Adrenal gland (tissue), 12 donors: ENCODE results near the gene PTGS1. TPM values are rescaled to one million over a fixed set of nuclear protein-coding genes. Genes with fewer than 3 reads are reported as not detected.
"Not testable (repeated sequence)": the region's sequence is repeated elsewhere in the genome, so short reads cannot be mapped to it uniquely, and the experiment has no call there.

Experiments
- DNase-seq, 7 donors: peaks; one replicate each; pipeline ENCODE4 v3.0.0-alpha.2; 2019 to 2020
- H3K27ac ChIP-seq, 5 donors: fragments of 200-600 bp; sonication (generic) in 4 of 5; 1 replicate in 3 of 5; 2 replicates in 2 of 5; pipeline versions ENCODE4 v1.5.1 to v1.8.0; 2016 to 2020; ENCODE audit warnings: mild to moderate bottlenecking in 1 of 5
- H3K27me3 ChIP-seq: fragments of 200-600 bp; 2 replicates; pipeline ENCODE4 v1.8.0; 2021
- H3K36me3 ChIP-seq, 2 donors: fragments of 200-600 bp; replicated peaks in 1 of 2; 1 replicate in 1 of 2; 2 replicates in 1 of 2; pipeline versions ENCODE4 v1.5.1 to v1.8.0; 2018 to 2022
- H3K4me1 ChIP-seq, 2 donors: fragments of 200-600 bp; replicated peaks in 1 of 2; 1 replicate in 1 of 2; 2 replicates in 1 of 2; pipeline versions ENCODE4 v1.5.1 to v1.8.0; 2018 to 2021
- H3K4me3 ChIP-seq, 4 donors: fragments of 200-600 bp; sonication (generic) in 3 of 4; one replicate each; pipeline ENCODE4 v1.5.1; 2016 to 2018
- H3K9me3 ChIP-seq, 3 donors: fragments of 200-600 bp; sonication (generic) in 1 of 3; replicated peaks in 1 of 3; 1 replicate in 2 of 3; 2 replicates in 1 of 3; pipeline versions ENCODE4 v1.5.1 to v1.8.0; 2016 to 2021
- POLR2A ChIP-seq, 2 donors: fragments of 450-650 bp; IDR thresholded peaks; one replicate each; pipeline ENCODE4 v1.6.1; 2017; ENCODE audit warnings: antibody characterized with exemption in 2 of 2, mild to moderate bottlenecking in 2 of 2, moderate library complexity in 1 of 2
- WGBS, 4 donors: extraction: QIAGEN DNeasy Blood & Tissue Kit in 2 of 4; methylation state at CpG; one replicate each; pipeline versions ENCODE4 v1.1.5 to v1.1.7; 2013 to 2017; 5-methylcytosine and 5-hydroxymethylcytosine counted together
- intact Hi-C, 2 donors: fragments of 100-400 bp; cut with DNase I; formaldehyde crosslinking; loops; one replicate each; pipeline versions ENCODE4 v1.14.1 to v1.15.0; 2022 to 2023
- polyA plus RNA-seq, 3 donors: library from polyadenylated mRNA; stranded (reverse); fragments of 200-250 nt in 2 of 3; fragments of 350-450 nt in 1 of 3; fragmentation: Illumina TruSeq in 1 of 3; extraction: RNeasy Lipid Tissue Mini Kit (QIAGEN cat#74804) in 1 of 3; gene quantifications; one replicate each; pipeline ENCODE4 v1.2.3, GENCODE V29; 2013 to 2014
- total RNA-seq, 9 donors: library from RNA; depleted of rRNA in 4 of 9; stranded (reverse); fragments of >200 nt in 4 of 9; fragments of 120-200 nt in 1 of 9; fragmentation: NEBNext Ultra II Directional in 1 of 9; extraction: Animal tissue kit (Norgen Biotek cat#: 25700) in 1 of 9; gene quantifications; one replicate each; pipeline versions ENCODE4 v1.1.0 to v1.2.4, GENCODE V29; 2013 to 2023
- TF ChIP-seq, protein P1 (sequence below), 6 experiments: fragments of 450-650 bp in 4 of 6; fragments of 200-600 bp in 2 of 6; sonication (generic) in 1 of 6; IDR thresholded peaks; 1 replicate in 5 of 6; 2 replicates in 1 of 6; pipeline versions ENCODE4 v1.5.1 to v1.8.0; 2016 to 2021; ENCODE audit warnings: antibody characterized with exemption in 6 of 6, mild to moderate bottlenecking in 2 of 6, moderate library complexity in 1 of 6
- donor health status: healthy with polysubstance abuse.
- donor health status: Bipolar disorder and iron deficiency.
- donor health status: DM: yes; HTN: yes; CAD: no.
- donor health status: DM: no; HTN: no; CAD: no.
- donor health status: DM: no; HTN: no; CAD: no.
- donor health status: DM: yes; HTN: yes; CAD: no.

PTGS1 gene
- total and polyA plus RNA-seq, 12 donors = 0.78 to 6.6 (median 5.1) TPM

DNA sequence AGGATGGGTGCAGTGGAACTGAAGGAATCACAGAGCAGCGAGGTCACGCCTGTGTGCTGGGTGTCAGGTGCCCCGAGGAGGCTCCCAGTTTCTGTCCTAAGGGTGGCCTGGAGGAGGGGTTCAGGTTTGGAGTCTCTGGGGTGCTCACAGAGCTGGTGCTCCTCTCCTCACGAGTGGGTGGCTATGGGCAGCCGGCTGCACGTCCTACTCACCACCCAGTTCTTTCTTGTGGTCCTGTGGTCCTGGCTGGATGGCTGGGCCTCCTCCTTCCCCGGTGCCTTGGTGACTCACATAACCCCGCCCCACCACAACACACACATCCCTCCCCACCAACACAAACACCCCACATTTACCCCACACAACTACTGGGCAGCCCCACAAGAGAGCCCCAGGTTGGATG lies 9.9 kb upstream of the PTGS1 start:
- DNase-seq = no peak
- intact Hi-C loops = no loop called here
- Histone ChIP-seq H3K4me3 (no peak overlapping the region), H3K4me1 (no peaks in the 10 kb centered on the region), H3K27me3 (no peaks in the 10 kb centered on the region), H3K36me3 (no peaks in the 10 kb centered on the region), H3K27ac (no peak overlapping the region), H3K9me3 (no peaks in the 10 kb centered on the region)
- TF ChIP-seq, protein P1, sequence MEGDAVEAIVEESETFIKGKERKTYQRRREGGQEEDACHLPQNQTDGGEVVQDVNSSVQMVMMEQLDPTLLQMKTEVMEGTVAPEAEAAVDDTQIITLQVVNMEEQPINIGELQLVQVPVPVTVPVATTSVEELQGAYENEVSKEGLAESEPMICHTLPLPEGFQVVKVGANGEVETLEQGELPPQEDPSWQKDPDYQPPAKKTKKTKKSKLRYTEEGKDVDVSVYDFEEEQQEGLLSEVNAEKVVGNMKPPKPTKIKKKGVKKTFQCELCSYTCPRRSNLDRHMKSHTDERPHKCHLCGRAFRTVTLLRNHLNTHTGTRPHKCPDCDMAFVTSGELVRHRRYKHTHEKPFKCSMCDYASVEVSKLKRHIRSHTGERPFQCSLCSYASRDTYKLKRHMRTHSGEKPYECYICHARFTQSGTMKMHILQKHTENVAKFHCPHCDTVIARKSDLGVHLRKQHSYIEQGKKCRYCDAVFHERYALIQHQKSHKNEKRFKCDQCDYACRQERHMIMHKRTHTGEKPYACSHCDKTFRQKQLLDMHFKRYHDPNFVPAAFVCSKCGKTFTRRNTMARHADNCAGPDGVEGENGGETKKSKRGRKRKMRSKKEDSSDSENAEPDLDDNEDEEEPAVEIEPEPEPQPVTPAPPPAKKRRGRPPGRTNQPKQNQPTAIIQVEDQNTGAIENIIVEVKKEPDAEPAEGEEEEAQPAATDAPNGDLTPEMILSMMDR (IDR thresholded peaks at IDR 0.05) = no peak
- TF ChIP-seq POLR2A (IDR thresholded peaks at IDR 0.05) = no peak
- WGBS, 4 donors = 57 to 84% (median 81%) methylated on average over 3 to 8 of the region's 8 CpGs

DNA sequence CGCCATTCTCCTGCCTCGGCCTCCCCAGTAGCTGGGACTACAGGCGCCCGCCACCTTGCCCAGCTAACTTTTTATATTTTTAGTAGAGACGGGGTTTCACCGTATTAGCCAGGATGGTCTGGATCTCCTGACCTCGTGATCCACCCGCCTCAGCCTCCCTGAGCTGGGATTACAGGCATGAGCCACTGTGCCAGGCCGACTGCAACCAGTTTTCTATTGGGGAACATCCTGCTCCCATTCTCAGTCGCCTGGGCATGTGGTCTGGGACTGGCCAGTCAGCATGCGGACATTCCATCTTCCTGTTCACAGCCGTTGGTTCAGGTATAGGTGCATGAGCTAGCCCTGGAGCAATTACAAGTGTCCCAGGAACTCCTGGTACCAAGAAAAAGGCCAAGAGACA lies 7.7 kb upstream of the PTGS1 start:
- H3K27ac ChIP-seq, H3K27me3 ChIP-seq, intact Hi-C loops, H3K4me1 ChIP-seq, H3K36me3 ChIP-seq, H3K4me3 ChIP-seq, DNase-seq, H3K9me3 ChIP-seq: not testable (repeated sequence)
- 89 to 94% (median 90%) methylated on average over 11 to 12 of the region's 12 CpGs for WGBS, 4 donors

DNA sequence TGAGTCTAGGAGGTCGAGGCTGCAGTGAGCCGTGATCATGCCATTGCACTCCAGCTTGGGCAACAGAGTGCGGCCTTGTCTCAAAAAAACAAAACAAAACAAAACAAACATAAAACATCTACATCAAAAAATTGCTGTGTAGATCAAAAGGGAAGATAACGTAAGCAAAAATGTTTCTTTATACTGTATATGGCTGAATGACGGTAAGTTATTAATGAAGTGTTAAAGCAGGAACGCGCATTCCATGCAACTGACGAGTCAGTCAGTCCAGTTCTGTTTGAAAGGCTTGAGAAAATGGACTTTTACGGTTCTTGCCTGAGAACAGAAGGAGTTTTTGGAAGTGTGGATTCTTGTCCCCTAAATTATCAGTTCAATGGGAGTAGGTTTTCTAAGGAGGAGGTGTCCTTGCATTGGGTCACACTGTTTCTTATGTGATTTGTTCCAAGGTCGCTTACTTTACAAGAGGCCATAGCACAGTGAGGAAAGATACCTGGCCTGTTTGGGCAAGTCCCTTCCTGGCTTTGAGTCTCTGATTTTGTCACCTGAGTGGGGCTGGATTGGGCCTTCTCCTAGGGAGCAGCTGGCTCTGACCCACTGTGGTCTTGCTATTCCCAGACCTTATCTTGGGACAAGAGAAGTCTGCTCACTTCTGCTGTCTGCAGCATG lies 6.6 kb upstream of the PTGS1 start:
- intact Hi-C loops = no loop called here
- 90 to 93% (median 92%) methylated on average over 10 of the region's 10 CpGs for WGBS, 4 donors
- H3K9me3 ChIP-seq = no peaks in the 10 kb centered on the region
- TF ChIP-seq, protein P1 (IDR thresholded peaks at IDR 0.05) = no peak
- TF ChIP-seq POLR2A (IDR thresholded peaks at IDR 0.05) = no peak
- no peaks in the 10 kb centered on the region for H3K4me1 ChIP-seq
- no peak for DNase-seq
- no peak overlapping the region for H3K27ac ChIP-seq
- no peaks in the 10 kb centered on the region for H3K36me3 ChIP-seq
- H3K27me3 ChIP-seq = no peaks in the 10 kb centered on the region
- no peak overlapping the region for H3K4me3 ChIP-seq

DNA sequence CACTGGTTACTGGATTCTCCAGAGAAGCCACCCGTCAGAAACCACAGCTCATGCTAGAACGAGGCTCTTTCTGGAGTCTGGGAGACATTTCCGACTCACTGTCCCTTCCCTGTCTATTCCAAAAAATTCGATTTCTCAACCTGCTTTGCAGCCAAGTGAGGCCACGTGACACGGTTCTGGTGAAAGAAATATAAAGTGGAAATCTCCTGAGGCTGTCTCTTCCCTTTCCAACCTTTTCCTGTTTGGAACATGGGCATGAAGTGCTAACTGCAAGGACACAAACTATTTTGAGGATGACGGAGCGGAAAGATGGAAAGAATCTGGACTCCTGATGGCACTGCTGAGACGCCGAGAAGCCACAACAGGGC lies 6.1 kb upstream of the PTGS1 start:
- no peaks in the 10 kb centered on the region for H3K4me1 ChIP-seq
- no peaks in the 10 kb centered on the region for H3K36me3 ChIP-seq
- 78 to 90% (median 83%) methylated on average over 10 of the region's 10 CpGs for WGBS, 4 donors
- no peaks in the 10 kb centered on the region for H3K27me3 ChIP-seq
- no peak overlapping the region for H3K4me3 ChIP-seq
- TF ChIP-seq POLR2A (IDR thresholded peaks at IDR 0.05) = no peak
- TF ChIP-seq, protein P1 (IDR thresholded peaks at IDR 0.05) = no peak
- H3K9me3 ChIP-seq = no peaks in the 10 kb centered on the region
- no peak for DNase-seq
- H3K27ac ChIP-seq = no peak overlapping the region
- intact Hi-C loops = no loop called here

DNA sequence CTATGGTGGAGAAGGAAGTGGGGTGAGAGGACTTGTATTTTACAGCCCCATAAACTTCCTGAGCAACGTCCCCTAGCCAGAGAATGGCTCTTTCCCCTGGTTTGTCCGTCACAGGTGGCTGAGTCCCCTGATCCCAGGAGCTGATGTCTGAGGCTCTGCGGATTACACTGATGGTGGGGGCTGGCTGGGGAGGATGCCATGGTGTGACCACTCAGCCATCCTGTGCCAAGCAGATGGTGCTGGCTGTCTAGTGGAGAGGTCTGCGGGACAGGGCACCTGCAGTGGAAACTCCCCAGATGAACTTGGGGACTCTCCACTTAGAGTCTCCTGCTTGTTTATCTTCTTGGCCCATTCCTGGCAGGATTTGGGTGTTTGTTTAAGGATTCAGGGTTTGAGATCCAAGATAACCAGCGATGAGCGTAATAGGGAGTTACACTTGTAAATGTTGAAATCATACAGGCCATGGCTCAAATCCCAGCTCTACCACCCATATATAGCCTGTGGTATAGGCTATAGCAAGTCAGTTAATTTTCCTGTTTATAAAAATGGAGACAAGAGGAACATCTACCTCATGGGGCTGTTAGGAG lies 4.7 kb upstream of the PTGS1 start:
- Histone ChIP-seq H3K4me1 (peaks cover 0 to 7% of the 10 kb centered on the region in 2 donors), H3K9me3 (no peaks in the 10 kb centered on the region), H3K36me3 (no peaks in the 10 kb centered on the region), H3K27ac (no peak overlapping the region), H3K27me3 (no peaks in the 10 kb centered on the region), H3K4me3 (no peak overlapping the region)
- WGBS, 4 donors = 61 to 83% (median 74%) methylated on average over 3 to 6 of the region's 6 CpGs
- TF ChIP-seq, protein P1 (IDR thresholded peaks at IDR 0.05) = no peak
- no peak for TF ChIP-seq POLR2A (IDR thresholded peaks at IDR 0.05)
- no peak for DNase-seq
- intact Hi-C loops = no loop called here
